ENCODE measurements around the gene DNAAF1.

DNAAF1 gene

DNA sequence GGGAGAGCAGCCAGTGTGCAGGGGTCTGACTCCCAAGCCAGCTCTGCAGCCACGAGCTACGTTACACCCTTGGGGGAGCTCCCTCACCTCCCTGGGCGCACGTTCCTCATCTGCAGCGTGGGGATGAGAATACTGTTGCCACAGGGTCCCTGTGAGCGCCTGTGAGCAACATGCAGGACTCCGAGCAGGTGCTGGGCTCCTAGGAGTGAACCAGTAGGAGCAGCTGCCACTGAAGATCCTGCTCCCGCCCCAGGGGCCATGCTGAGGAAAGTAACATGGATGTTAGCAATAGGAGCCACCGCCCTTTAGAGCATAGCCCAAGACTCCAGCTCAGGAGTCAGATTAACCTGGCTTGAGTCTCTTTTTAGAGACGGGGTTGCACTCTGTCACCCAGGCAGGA, 15.9 kb downstream of the DNAAF1 start:
- Histone ChIP-seq H3K14ac (ENCODE audit: low read length in 2 of 2) (no peak overlapping the region), H4K91ac (ENCODE audit: low read length) (no peak overlapping the region), H3K79me1 (replicated peaks; ENCODE audit: low read length, poor library complexity, severe bottlenecking) (no peaks in the 10 kb centered on the region), H3K27ac (ENCODE audit: low read length, poor library complexity, severe bottlenecking) (no peak overlapping the region), H2AFZ (ENCODE audit: low read depth, low read length) (no peak overlapping the region), H3K9ac (ENCODE audit: low read length) (no peak overlapping the region), H3K4ac (ENCODE audit: low read depth in 1 of 2, low read length in 2 of 2) (no peak overlapping the region), H3K4me2 (ENCODE audit: low read length, poor library complexity, severe bottlenecking) (no peak overlapping the region), H2BK5ac (ENCODE audit: low read depth, low read length, poor library complexity, severe bottlenecking) (no peak overlapping the region), H3K36me3 (ENCODE audit: control insufficient read depth in 1 of 2, insufficient read depth in 2 of 2, low read depth in 1 of 2, low read length in 2 of 2) (no peaks in the 10 kb centered on the region), H3K9me3 (ENCODE audit: control insufficient read depth, low read length) (no peaks in the 10 kb centered on the region), H2BK15ac (ENCODE audit: low read depth, poor library complexity, severe bottlenecking) (no peak overlapping the region), H3K27me3 (ENCODE audit: control insufficient read depth in 1 of 2, insufficient read depth in 1 of 2, low read length in 2 of 2) (peaks cover 36 to 74% of the 10 kb centered on the region in 2 experiments), H2AK5ac (ENCODE audit: low read length, severe bottlenecking) (no peak overlapping the region), H3K18ac (ENCODE audit: low read depth in 1 of 2, low read length in 2 of 2) (no peak overlapping the region), H4K8ac (ENCODE audit: low read length) (no peak overlapping the region), H2BK120ac (ENCODE audit: low read depth, low read length) (no peak overlapping the region), H2BK12ac (ENCODE audit: low read length in 2 of 2) (no peak overlapping the region), H3K4me1 (ENCODE audit: control insufficient read depth, insufficient read depth, low read depth, low read length) (peaks cover 6% of the 10 kb centered on the region), H3K4me3 (ENCODE audit: insufficient read depth in 1 of 2, low read depth in 1 of 2, low read length in 2 of 2) (no peak overlapping the region), H3K23ac (ENCODE audit: low read length in 2 of 2) (no peak overlapping the region)
- no peak for DNase-seq
- WGBS: 83% methylated on average over 10 of the region's 10 CpGs

GRCh38 chr16:84161801-84162200, 16.7 kb downstream of the DNAAF1 start:
- no peak overlapping the region for H3K4ac ChIP-seq (ENCODE audit: low read depth in 1 of 2, low read length in 2 of 2)
- H2BK5ac ChIP-seq (ENCODE audit: low read depth, low read length, poor library complexity, severe bottlenecking): no peak overlapping the region
- H3K79me1 ChIP-seq (replicated peaks; ENCODE audit: low read length, poor library complexity, severe bottlenecking): no peaks in the 10 kb centered on the region
- H3K27me3 ChIP-seq (ENCODE audit: control insufficient read depth in 1 of 2, insufficient read depth in 1 of 2, low read length in 2 of 2): peaks cover 44 to 77% of the 10 kb centered on the region in 2 experiments
- no peak overlapping the region for H3K27ac ChIP-seq (ENCODE audit: low read length, poor library complexity, severe bottlenecking)
- DNase-seq: no peak
- no peak overlapping the region for H4K91ac ChIP-seq (ENCODE audit: low read length)
- H2AK5ac ChIP-seq (ENCODE audit: low read length, severe bottlenecking): no peak overlapping the region
- no peak overlapping the region for H4K8ac ChIP-seq (ENCODE audit: low read length)
- peaks cover 4% of the 10 kb centered on the region for H3K4me1 ChIP-seq (ENCODE audit: control insufficient read depth, insufficient read depth, low read depth, low read length)
- no peak overlapping the region for H3K14ac ChIP-seq (ENCODE audit: low read length in 2 of 2)
- H2BK120ac ChIP-seq (ENCODE audit: low read depth, low read length): no peak overlapping the region
- 76% methylated on average over 3 of the region's 3 CpGs for WGBS
- H3K36me3 ChIP-seq (ENCODE audit: control insufficient read depth in 1 of 2, insufficient read depth in 2 of 2, low read depth in 1 of 2, low read length in 2 of 2): no peaks in the 10 kb centered on the region
- H3K9me3 ChIP-seq (ENCODE audit: control insufficient read depth, low read length): no peaks in the 10 kb centered on the region
- no peak overlapping the region for H3K4me2 ChIP-seq (ENCODE audit: low read length, poor library complexity, severe bottlenecking)
- no peak overlapping the region for H3K9ac ChIP-seq (ENCODE audit: low read length)
- no peak overlapping the region for H3K23ac ChIP-seq (ENCODE audit: low read length in 2 of 2)
- H2AFZ ChIP-seq (ENCODE audit: low read depth, low read length): no peak overlapping the region
- no peak overlapping the region for H2BK12ac ChIP-seq (ENCODE audit: low read length in 2 of 2)
- H3K4me3 ChIP-seq (ENCODE audit: insufficient read depth in 1 of 2, low read depth in 1 of 2, low read length in 2 of 2): no peak overlapping the region
- H2BK15ac ChIP-seq (ENCODE audit: low read depth, poor library complexity, severe bottlenecking): no peak overlapping the region
- H3K18ac ChIP-seq (ENCODE audit: low read depth in 1 of 2, low read length in 2 of 2): no peak overlapping the region

DNA sequence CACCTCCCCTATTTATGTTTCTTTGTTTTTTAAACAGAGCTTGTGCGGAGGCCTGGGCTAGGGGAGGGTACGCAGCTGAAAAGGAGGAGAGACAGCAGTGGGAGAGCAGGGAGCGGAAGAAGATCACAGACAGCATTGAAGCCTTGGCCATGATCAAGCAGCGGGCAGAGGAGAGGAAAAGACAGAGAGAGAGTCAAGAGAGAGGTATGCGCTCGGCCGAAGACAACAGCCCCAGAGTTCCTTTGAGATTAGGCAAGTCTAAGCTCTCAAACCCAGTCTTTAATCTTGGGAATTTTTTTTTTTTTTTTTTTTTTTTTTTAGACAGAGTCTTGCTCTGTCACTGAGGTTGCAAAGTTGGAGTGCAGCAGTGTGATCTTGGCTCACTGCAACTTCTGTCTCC, 20.6 kb downstream of the DNAAF1 start:
- H2BK12ac ChIP-seq (ENCODE audit: low read length in 2 of 2): no peak overlapping the region
- no peaks in the 10 kb centered on the region for H3K9me3 ChIP-seq (ENCODE audit: control insufficient read depth, low read length)
- WGBS: 92% methylated on average over 6 of the region's 7 CpGs

DNA sequence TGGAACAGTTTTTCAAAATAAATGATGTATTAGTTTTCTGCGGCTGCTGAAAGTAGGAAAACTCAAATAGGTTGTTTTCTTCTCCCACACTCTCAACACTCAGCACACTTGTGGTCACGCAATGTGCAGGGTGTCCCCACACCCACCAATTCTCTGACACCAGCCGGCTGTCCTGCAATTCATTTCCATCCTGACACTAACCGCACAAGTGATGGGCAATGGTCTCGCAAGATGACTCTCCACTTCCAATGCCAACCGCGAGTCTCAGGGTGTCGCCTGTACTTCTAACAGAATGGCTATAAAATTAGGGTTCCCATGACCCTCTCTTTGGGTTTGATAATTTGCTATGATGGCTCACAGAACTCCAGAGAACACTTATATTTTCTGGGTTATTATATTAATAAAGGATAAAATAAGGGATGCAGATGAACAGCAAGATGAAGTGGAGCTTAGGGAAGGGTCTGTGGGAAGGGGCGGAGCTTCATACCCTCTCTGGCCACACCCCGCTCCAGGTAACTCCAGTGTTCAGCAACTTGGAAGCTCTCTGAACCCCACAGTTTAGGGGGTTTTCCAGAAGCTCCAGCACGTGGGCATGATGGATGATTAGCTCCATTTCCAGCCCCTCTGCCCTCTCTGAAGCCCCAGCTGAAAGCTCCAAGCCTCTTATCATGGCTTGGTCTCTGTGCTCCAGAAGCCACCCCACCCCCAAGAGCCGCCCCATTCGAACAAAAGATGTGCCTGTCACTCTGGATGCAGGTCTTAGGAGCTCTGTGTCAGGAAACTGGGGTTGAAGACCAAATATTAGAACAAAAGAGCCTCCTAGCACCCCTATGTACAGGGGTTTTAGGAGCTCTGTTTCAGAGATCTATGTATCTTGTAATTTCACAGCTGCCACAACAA, 21.9 kb downstream of the DNAAF1 start:
- no peak overlapping the region for H2BK12ac ChIP-seq (ENCODE audit: low read length in 2 of 2)
- H2BK15ac ChIP-seq (ENCODE audit: low read depth, poor library complexity, severe bottlenecking): no peak overlapping the region
- H3K36me3 ChIP-seq (ENCODE audit: control insufficient read depth in 1 of 2, insufficient read depth in 2 of 2, low read depth in 1 of 2, low read length in 2 of 2): no peaks in the 10 kb centered on the region
- no peak overlapping the region for H3K4me2 ChIP-seq (ENCODE audit: low read length, poor library complexity, severe bottlenecking)
- no peak overlapping the region for H2AK5ac ChIP-seq (ENCODE audit: low read length, severe bottlenecking)
- H3K4ac ChIP-seq (ENCODE audit: low read depth in 1 of 2, low read length in 2 of 2): no peak overlapping the region
- H4K8ac ChIP-seq (ENCODE audit: low read length): no peak overlapping the region
- WGBS: 69% methylated on average over 13 of the region's 13 CpGs
- H3K27me3 ChIP-seq (ENCODE audit: control insufficient read depth in 1 of 2, insufficient read depth in 1 of 2, low read length in 2 of 2): peaks cover 38 to 65% of the 10 kb centered on the region in 2 experiments
- no peak overlapping the region for H3K4me3 ChIP-seq (ENCODE audit: insufficient read depth in 1 of 2, low read depth in 1 of 2, low read length in 2 of 2)
- no peak for DNase-seq
- H2BK120ac ChIP-seq (ENCODE audit: low read depth, low read length): no peak overlapping the region
- no peaks in the 10 kb centered on the region for H3K4me1 ChIP-seq (ENCODE audit: control insufficient read depth, insufficient read depth, low read depth, low read length)
- no peak overlapping the region for H2AFZ ChIP-seq (ENCODE audit: low read depth, low read length)
- no peak overlapping the region for H3K14ac ChIP-seq (ENCODE audit: low read length in 2 of 2)
- H3K27ac ChIP-seq (ENCODE audit: low read length, poor library complexity, severe bottlenecking): no peak overlapping the region
- H4K91ac ChIP-seq (ENCODE audit: low read length): no peak overlapping the region
- H3K18ac ChIP-seq (ENCODE audit: low read depth in 1 of 2, low read length in 2 of 2): no peak overlapping the region
- H3K9me3 ChIP-seq (ENCODE audit: control insufficient read depth, low read length): no peaks in the 10 kb centered on the region
- H3K23ac ChIP-seq (ENCODE audit: low read length in 2 of 2): no peak overlapping the region
- H3K79me1 ChIP-seq (replicated peaks; ENCODE audit: low read length, poor library complexity, severe bottlenecking): no peaks in the 10 kb centered on the region
- H3K9ac ChIP-seq (ENCODE audit: low read length): no peak overlapping the region
- H2BK5ac ChIP-seq (ENCODE audit: low read depth, low read length, poor library complexity, severe bottlenecking): no peak overlapping the region

More for the DNA sequence above, 20.6 kb downstream of the DNAAF1 start:
- Histone ChIP-seq H3K27ac (ENCODE audit: low read length, poor library complexity, severe bottlenecking) (no peak overlapping the region), H2BK5ac (ENCODE audit: low read depth, low read length, poor library complexity, severe bottlenecking) (no peak overlapping the region), H3K9ac (ENCODE audit: low read length) (no peak overlapping the region), H3K18ac (ENCODE audit: low read depth in 1 of 2, low read length in 2 of 2) (no peak overlapping the region), H4K91ac (ENCODE audit: low read length) (no peak overlapping the region), H3K36me3 (ENCODE audit: control insufficient read depth in 1 of 2, insufficient read depth in 2 of 2, low read depth in 1 of 2, low read length in 2 of 2) (no peaks in the 10 kb centered on the region), H3K4me2 (ENCODE audit: low read length, poor library complexity, severe bottlenecking) (no peak overlapping the region), H3K4ac (ENCODE audit: low read depth in 1 of 2, low read length in 2 of 2) (no peak overlapping the region), H2AK5ac (ENCODE audit: low read length, severe bottlenecking) (no peak overlapping the region), H4K8ac (ENCODE audit: low read length) (no peak overlapping the region), H2AFZ (ENCODE audit: low read depth, low read length) (no peak overlapping the region), H3K14ac (ENCODE audit: low read length in 2 of 2) (no peak overlapping the region), H2BK15ac (ENCODE audit: low read depth, poor library complexity, severe bottlenecking) (no peak overlapping the region), H3K23ac (ENCODE audit: low read length in 2 of 2) (no peak overlapping the region), H3K4me1 (ENCODE audit: control insufficient read depth, insufficient read depth, low read depth, low read length) (peaks cover 4% of the 10 kb centered on the region), H3K4me3 (ENCODE audit: insufficient read depth in 1 of 2, low read depth in 1 of 2, low read length in 2 of 2) (no peak overlapping the region), H3K79me1 (replicated peaks; ENCODE audit: low read length, poor library complexity, severe bottlenecking) (no peaks in the 10 kb centered on the region), H2BK120ac (ENCODE audit: low read depth, low read length) (no peak overlapping the region), H3K27me3 (ENCODE audit: control insufficient read depth in 1 of 2, insufficient read depth in 1 of 2, low read length in 2 of 2) (peaks cover 42 to 70% of the 10 kb centered on the region in 2 experiments)
- DNase-seq: no peak

All from mesenchymal stem cell (in vitro differentiated cells and primary cell).